NK-92 (cell line): Measurements from ENCODE around the gene ATP8A2.

Source experiments
- DNase-seq: peaks from one replicate; lab custom pipeline; 2025; ENCODE audit not compliant: unreplicated experiment; lab: John Stamatoyannopoulos, UW

The ATP8A2 gene

DNA sequence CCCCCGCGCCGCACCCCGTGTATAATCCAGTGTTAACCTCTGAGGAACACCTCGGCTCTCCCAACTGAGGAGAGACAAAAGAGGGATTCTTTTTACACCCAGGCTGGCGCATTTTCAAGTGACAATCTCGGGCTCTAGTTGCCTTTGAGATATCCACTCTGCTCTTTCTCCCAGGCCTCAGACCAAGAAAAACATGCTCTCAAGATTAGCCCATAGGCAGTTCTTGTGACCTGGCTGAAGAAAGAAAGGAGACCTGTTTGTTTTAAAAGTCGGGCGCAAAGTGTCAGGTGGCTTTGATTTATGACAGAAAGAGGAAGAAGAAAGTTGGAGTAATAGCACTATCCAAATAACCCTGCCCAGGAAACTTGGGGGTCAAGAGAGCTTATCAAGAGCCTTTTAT, 652.8 kb downstream of the ATP8A2 start:
- no peak for DNase-seq

DNA sequence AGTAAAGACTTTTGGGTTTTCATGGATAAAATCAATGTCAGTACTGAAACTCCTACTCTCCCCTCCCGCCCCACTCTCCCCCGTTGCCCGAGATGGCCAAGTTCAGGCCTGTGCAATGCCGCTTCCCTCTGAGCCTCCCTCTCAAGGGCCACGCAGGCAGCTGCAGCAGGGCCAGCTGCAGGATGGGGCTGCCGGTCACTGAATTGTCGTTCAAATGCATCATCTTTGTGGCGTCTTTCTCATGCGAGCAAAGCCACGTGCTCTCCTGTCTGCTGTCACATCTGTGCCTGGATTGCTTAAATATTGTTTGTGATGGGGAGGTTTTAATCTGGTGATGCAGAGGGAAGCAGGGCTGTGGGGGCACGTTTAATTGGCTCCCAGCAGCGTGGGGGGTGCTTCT, 653.4 kb downstream of the ATP8A2 start:
- DNase-seq, result no peak

DNA sequence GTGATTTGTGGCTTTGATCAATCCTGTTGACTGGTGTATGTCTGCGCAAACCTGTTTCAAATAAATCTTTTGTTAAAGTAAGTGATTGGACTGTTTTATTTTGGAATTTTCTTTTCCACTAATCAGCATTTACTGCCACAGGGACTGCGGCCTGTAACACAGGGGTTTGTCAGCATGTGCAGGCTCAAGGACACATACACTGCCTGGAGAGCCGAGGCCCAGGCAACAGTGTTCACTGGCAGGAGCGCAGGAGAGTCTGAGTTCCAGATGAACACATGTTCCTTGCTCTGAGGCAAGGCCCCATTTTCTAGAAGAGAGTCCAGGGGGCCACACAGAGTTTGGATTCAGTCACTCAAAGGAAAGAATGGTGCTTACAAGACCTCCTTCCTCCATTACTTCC, 654.0 kb downstream of the ATP8A2 start:
- no peak for DNase-seq

DNA sequence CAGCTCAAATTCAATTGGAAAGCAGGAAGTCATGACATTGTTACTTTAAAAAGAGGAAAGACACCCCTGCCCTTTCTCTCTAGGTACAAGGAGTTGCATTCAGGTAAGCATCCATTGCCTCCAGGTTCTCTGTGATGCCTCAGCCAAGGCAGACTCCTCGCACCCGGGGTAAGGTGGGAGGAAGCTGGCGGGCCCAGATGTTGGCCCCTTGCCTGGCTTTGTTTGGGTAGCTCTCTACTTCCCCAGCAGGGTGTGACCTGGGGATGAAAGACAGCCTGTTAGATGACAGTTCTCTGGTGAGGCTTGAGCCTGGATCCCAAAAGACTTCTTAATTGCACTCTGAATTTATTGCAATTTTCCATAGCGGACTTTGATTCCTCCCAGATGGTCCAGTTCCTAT, 654.4 kb downstream of the ATP8A2 start:
- no peak for DNase-seq

DNA sequence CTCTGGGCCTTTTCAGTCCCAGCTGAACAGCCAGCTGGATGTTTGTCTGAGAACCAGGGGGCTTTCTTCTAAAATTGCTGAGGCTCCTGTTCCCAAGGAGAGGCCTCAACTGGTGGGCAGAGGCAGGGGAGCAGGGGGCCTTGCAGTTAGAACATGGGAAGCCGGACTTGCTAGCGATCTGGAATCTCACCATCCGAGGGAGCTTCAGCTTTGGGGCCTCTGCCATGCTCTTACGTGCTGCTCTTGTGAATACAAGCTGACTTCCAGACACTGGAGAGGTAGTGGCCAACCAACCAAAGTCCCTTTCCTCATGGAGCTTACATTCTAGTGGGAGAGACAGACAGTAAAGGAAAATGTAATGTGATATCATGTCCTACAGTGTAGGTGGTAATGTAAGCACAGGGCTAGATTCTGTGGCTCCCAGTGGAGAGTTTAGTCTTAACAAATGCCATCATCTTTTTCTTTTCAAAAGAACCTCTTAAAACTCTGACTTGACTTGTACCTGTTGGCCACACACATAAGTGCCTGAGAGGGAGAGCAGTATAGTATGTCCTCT, 657.9 kb downstream of the ATP8A2 start:
- DNase-seq, result no peak

DNA sequence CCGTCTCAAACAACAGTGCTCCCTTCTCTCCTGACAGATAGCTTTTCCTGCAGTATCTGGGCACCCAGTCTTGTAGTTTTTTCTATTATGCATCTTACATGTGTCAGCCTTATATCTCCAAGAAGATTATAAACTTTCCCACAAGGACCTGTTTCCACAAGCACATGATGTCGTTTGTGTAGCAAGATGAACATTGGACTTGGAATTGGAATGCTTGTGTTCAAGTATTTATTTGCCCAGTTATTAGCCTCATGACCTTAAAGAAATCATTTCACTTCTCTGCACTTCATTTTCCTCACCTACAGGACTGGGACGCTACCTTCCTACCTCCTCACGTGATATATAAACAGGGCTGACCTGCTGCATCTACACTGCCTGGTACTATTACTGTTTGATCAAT, 658.6 kb downstream of the ATP8A2 start:
- no peak for DNase-seq

DNA sequence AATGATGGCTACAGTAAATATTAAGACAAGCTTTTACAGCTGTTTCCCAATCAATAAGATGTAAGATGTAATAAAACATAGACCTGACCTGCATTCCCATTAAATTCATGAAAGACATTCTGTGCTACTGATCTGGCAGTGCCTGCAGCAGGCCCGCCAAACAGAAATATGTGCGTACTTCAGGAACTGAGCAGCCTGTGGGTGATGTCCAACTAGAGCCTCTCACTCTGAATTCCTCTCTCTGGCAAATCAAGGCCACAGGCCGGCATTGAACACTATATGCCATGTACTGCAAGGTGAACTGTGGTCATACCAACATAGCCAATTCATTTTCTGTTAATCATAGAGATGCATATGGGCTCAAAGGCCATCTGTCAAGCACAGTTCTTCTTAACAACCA, 662.2 kb downstream of the ATP8A2 start:
- no peak for DNase-seq

DNA sequence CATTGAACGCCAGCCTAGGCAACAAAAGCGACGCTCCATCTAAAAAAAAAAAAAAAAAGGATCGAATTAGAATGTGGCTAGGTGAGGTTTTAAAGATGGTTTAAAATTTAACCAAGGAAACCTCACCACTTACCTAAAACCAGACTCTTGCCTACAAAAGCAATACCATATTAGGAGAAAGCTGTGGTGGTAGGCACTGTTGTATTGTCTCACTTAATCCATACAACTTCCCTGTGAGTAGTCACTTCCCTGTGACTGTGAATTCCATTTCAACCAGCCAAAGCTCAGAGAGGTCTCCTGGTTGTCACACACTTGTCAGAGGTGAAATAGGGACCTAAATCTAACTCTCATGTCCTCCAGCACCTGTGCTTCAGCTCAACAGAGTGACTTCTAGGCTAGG, 664.6 kb downstream of the ATP8A2 start:
- DNase-seq, result no peak

DNA sequence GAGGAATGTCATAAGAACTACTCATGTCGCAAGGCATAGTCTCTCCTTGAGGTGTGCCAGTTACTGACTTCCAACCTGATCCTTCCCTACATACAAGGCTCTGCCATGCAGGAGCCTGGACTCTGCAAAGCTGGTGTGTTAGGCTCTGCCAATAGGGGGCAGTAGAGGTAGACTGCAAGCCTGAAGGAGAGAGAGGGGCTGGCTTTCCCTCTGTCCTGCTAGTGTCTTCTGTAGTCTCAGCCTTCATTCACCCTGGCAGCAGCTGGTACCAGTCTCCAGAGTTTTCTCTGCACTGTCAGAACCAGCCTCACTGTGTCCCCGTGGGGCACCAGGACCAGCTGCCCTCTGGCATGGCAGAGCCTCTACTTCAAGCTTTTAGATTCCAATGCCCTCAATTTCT, 665.5 kb downstream of the ATP8A2 start:
- DNase-seq, result no peak

DNA sequence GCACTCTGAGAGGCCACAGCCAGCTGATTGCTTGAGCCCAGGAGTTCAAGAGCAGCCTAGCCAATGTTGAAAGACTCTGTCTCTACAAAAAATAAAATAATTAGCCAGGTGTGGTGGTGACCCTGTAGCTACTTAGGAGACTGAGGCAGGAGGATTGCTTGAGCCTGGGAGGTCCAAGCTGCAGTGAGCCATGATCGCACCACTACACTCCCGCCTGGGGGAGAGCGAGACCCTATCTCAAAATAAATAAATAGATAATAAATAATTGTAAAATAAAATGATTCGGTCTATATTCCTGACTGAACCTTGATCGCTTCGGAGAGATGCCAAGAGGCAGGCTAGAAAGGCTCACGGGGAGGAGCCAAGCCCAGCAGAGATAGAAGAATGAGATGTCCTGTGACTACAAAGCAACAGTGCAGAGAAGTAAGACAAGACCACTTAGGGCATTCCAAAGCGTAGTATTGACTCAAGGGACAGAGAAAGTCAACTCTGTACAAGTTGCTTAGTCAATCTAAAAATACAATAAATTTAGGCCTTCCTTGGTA, 667.2 kb downstream of the ATP8A2 start:
- no peak for DNase-seq

DNA sequence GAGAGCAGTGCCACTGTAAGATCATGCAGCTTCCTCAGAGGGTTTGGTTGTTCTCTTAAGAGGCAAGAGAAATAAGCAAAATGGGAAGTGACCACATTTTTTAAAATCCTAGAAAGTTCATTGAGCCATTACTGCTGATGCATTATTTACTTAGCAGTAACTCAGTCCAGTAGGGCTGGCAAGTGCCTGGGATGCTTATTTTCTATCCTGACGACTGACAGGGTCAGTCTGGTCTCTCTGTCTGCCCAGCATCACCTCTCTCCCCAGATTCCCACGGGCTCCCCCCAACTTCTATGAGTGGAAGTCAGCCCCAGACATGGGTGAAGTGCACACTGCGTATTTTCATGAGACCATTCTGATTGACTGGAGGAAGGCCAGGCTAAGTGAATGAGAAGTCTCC, 669.7 kb downstream of the ATP8A2 start:
- no peak for DNase-seq

DNA sequence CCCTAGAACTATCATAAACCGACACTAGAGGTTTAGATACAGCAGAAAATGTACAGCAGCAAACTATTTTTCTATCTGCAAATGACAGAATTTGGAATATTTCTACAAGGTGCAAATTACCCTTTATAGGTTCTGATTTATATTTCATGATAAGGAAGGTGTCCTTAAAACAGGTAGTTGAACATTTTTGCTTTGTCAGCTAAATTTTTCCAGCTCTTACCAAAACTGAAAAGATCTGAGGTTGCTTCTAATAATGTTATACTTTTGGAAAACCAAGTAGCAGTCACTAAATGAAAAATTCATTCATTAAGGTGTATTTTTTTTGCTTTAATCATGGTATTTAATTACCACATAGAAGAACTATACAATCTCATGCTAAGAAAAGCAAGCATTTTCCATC, 671.0 kb downstream of the ATP8A2 start:
- DNase-seq, result no peak

DNA sequence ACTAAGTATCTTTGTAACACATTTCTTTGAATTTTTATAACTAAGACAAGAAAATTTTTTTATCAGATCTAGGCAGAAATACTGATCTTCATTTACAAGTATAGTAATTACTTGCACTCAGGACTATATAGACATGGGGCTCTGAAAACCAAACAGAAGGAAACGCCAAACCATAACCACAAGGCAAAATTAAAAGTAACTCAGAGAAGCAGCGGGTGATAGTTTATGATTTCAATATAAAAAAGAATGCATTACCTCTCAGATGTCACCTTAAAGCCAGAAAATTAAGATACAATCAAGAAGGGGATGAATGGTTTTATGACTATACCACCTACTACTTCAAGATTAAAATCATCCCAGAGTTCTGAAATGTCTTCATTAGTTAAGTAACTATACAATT, 673.4 kb downstream of the ATP8A2 start:
- DNase-seq, result no peak

DNA sequence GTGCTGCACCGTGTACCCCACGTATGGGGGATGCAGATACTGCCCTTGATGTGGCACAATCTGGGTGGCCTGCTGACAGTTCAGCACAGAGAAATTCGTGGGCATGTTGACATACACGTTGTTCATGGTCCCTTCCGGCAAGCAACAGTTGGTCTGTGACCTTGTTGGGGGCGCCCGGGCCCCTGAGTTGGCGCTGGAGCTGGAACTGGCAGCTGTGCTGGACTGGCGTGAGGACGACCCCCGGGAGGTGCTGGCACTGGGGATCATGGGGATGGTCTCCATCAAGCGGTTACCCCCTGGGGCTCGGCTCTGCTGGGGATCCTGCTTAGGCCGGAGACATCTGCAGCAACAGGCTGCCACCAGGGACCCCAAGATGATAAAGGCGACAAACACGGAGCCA, 674.9 kb downstream of the ATP8A2 start:
- DNase-seq, result no peak

DNA sequence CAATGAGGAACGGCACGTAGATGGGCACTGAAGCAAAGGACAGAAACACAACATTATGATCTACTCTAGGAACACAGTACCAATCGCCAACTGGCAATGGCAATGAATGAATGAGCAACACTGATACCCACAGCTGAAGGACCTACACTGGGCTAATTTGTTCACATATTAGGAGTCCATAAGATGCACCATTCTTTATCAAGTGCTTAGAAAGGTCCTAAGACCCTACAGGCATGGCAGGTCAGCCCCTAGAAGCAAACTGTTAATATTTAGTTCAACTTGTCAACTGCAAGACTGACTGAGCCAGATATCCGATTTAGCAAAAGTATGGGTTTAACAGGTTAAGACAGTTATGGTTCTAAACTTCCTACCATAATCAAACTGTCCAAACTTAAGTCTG, 675.3 kb downstream of the ATP8A2 start:
- DNase-seq, result no peak

DNA sequence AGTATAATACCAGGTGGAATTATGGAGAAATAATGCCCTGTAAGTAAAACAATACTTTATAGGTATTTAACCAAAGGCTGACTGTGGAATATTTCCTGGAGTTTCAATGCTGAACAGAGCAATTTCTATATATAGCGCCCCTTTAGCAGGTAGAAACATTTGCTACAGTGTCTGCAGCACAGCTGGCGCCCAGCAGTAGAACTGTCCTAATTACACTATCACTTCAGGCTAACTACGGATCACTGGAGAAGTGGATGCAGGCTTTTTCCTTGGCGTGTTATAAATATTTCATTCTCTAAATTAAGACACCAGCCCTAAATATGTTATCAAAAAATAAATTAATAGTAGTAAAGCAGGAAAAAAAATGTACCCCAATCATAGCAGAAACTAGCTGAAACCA, 677.0 kb downstream of the ATP8A2 start:
- DNase-seq, result no peak

DNA sequence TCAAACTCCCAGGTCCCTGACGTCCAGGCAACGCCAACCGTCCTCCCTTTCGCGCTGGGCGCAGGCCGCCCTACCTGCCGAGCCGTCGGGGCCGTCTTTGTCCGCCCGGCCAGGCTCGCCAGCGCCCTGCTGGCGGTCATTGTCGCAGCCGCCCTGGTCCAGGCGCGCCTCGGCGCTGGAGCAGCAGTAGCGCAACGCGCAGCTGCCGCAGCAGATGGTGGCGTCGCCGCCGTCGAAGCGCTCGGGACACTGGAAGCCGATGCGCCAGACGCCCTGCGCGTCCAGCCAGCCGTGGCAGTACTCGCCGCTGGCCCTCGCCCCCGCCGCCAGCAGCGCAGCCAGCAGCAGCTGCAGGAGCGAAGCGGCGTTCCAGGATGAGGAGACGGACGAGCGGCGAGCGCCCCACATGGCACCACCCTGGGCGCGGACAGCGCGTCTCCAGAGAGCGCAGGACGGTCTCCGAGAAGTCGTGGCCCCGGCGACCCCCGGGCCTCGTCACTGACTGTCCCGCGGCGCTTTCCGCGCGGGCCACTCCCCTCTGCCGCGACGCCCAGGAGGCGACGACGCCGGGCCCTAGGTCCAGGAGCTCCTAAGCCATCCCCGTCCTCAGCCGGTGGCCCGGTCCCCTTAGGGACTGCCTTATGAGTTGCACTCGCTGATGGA, 678.9 kb downstream of the ATP8A2 start:
- no peak for DNase-seq

DNA sequence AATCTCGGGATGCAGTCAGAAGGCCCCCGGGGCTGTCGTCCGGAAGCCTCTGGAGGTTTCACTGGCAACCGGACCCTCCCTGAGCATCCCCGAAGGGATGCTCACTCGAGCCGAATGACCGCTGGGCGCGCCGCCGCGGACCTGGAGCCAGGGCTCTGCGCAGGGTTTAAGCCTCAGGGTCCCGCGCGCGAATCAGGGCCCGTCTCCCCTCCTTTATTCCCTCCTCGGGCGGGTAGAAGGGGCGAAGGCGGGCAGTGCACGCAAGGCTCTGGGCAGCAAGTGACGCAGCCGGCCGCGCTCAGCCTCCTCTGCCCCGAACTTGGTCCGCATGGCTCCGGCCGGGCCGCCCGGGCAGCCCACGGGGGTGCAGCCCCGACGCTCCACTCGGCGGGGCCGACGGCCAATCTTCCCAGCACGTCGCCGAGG, 679.5 kb downstream of the ATP8A2 start:
- no peak for DNase-seq

DNA sequence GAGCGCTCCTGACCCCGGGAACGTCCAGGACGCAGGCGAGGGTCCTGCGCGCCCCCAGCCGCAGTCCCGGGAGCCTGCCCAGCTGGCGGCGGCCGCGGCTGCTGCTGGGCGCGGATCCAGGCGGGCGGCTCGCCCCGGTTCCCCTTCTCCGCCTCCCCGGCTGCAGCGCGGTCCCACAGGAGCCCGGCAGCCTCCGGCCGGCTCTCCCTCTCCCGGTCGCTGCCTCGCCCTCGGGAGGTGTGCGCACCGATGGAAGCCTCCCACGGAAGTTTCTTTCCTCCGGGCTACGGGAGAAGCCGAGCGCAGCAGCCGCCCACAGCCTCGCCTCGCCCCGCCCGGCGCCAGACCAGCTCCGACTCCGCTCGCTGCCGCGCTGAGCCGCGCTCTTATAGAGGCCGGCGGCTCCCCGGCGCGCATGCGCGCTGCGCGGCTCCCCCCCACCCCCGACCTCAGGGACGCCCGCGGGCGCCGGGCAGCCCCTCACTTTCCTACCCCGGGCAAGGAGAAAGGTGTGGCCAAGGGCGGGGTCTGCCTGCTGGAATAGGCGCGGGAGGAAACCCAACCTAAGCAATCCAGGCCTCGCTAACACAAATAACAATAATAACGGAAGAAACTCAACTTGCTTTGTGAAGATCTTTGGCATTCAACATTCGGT, 680.0 kb downstream of the ATP8A2 start, which contains the start of gene SHISA2:
SHISA2 (minus strand) TSS at position 360 of the 655 bp plus-strand sequence. CDS start 1,041 bp downstream, outside the sequence.
- no peak for DNase-seq

DNA sequence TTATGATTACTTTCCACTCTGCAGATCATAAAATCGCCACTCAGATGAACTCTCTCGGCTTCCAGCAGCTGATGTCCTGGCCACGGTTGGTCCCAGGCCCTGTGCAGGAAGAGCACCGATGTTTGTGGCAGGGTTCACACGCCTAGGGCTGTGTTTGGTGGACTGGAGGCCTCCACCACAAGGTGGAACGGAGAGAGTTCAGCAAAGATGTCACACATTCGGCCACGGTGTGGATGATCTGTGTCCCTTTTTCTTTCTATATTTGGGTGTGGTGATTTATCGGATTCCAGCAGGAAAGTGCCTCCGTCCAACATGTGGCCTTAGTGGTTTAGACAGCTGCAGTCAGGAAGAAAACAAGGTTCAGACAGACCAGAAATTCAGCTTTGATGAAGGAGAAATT, 680.6 kb downstream of the ATP8A2 start:
- DNase-seq, result no peak

DNA sequence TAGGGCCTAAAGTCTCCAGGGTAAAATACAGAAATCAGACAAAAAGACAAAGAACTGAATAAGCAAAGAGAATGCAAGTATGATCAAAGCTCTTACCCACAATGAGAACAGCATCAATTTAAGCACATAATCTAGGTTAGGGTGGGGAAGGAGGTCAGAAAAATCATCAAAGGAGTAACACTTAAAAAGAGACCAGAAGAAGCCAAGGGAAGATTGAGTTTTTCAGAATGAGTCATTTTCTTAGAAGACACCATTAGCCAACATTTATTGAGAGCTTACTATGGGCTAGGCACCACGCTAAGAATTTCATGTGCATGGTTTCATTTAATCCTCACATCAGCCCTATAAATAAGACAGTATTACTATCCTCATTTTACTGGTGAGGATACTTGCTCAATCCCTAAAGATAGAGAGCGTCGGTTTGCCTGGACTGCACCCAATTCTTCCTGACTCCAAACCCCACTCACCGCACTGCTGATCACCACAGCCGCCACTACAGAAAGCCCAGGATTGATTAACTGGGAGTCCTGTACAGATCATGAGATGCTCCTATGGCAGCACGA, 681.7 kb downstream of the ATP8A2 start:
- DNase-seq, result no peak

DNA sequence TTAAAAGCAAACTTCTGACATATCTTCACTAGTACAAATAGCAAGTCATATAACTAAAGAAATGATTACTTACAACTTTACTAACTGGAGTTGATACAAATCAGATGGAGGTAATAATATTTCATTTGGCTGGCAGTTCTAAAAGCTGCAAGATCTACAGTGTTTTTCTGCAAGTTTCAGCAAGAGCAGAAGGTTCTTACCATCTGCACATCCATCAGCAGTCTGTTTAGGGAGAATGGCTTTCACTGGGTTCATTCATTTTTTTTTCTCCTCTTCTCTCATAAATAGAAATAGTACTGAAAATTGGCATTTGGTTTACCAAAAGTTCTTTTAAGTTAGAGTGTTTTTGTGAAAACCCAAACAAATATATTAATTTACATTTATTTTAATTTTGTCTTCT, 683.1 kb downstream of the ATP8A2 start:
- DNase-seq, result no peak
